ENCODE measurements around the gene EARS2.

GRCh38 chr16:23595246-23595950 lies 38.2 kb upstream of the EARS2 start:
- TF ChIP-seq CTCF (conservative IDR thresholded peaks at IDR 0.05 in 1 of 2, IDR thresholded peaks at IDR 0.05 in 1 of 2; ENCODE audit: low read depth in 1 of 2, low read length in 2 of 2), result no peak
- no peak for TF ChIP-seq EZH2 (IDR thresholded peaks at IDR 0.05; ENCODE audit: low read length, missing control alignments)

Data from fibroblast of lung (primary cell).